Lower leg skin (tissue), 4 donors: ENCODE data around the gene CENPX. TPM values are rescaled to one million over a fixed set of nuclear protein-coding genes. Genes with fewer than 3 reads are reported as not detected.
"Not testable (repeated sequence)": the region's sequence is repeated elsewhere in the genome, so short reads cannot be mapped to it uniquely, and the experiment has no call there.

Experiments used
- DNase-seq, 2 donors: peaks; one replicate each; pipeline ENCODE4 v3.0.0-alpha.2; 2019; ENCODE audit warnings: low spot score in 2 of 2
- H3K4me3 ChIP-seq: fragments of 200-600 bp; sonication (generic); 2 replicates; pipeline ENCODE4 v1.5.1; 2017; ENCODE audit warnings: mild to moderate bottlenecking, low read depth; ENCODE audit not compliant: poor library complexity, severe bottlenecking
- POLR2A ChIP-seq, 2 donors: fragments of 450-650 bp; IDR thresholded peaks; one replicate each; pipeline ENCODE4 v1.6.1; 2016 to 2017; ENCODE audit warnings: antibody characterized with exemption in 2 of 2, mild to moderate bottlenecking in 1 of 2, moderate library complexity in 1 of 2
- WGBS, 2 donors: methylation state at CpG; one replicate each; pipeline ENCODE4 v1.1.5; 2018; 5-methylcytosine and 5-hydroxymethylcytosine counted together
- intact Hi-C: fragments of 100-400 bp; cut with DNase I; formaldehyde crosslinking; loops from one replicate; pipeline ENCODE4 v1.15.0; 2023; ENCODE audit warnings: low total_unique reads
- total RNA-seq, 4 donors: library from RNA; depleted of rRNA; stranded (reverse); fragments of >200 nt; gene quantifications; one replicate each; pipeline ENCODE4 v1.1.0, GENCODE V29; 2016
- TF ChIP-seq, protein P1 (sequence below), 3 donors: fragments of 450-650 bp; IDR thresholded peaks; one replicate each; pipeline ENCODE4 v1.5.1; 2016; ENCODE audit warnings: antibody characterized with exemption in 3 of 3, mild to moderate bottlenecking in 3 of 3, moderate library complexity in 2 of 3

The CENPX gene
- total RNA-seq, 4 donors from 2014 or later: 64.8 to 79.7 (median 71.2) TPM

DNA sequence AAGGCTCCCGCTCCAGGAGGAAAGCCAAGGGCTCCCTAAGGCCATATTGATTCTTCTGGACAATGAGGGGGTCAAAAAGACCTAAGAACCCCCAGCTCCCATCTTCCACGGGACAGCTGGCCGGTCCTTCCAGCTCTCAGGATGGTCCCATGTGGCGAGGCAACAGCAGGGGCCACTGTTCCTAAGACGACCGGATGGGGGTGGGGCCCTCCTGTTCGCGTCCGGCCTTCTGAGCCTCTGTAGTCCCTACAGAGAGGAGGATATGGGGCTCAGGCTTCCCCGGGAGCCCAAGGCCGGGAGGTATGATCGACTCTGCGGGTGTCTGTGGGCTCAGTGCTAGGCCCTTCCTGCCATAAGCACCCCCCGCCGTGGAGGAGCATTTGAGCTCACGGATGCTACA lies 20.8 kb upstream of the CENPX start:
- WGBS, 2 donors: 72 to 89% methylated on average over 4 to 16 of the region's 16 CpGs
- H3K4me3 ChIP-seq: no peak overlapping the region
- intact Hi-C loops: no loop called here
- DNase-seq: no peak
- no peak for TF ChIP-seq POLR2A (IDR thresholded peaks at IDR 0.05)
- TF ChIP-seq, protein P1, sequence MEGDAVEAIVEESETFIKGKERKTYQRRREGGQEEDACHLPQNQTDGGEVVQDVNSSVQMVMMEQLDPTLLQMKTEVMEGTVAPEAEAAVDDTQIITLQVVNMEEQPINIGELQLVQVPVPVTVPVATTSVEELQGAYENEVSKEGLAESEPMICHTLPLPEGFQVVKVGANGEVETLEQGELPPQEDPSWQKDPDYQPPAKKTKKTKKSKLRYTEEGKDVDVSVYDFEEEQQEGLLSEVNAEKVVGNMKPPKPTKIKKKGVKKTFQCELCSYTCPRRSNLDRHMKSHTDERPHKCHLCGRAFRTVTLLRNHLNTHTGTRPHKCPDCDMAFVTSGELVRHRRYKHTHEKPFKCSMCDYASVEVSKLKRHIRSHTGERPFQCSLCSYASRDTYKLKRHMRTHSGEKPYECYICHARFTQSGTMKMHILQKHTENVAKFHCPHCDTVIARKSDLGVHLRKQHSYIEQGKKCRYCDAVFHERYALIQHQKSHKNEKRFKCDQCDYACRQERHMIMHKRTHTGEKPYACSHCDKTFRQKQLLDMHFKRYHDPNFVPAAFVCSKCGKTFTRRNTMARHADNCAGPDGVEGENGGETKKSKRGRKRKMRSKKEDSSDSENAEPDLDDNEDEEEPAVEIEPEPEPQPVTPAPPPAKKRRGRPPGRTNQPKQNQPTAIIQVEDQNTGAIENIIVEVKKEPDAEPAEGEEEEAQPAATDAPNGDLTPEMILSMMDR (IDR thresholded peaks at IDR 0.05): no peak

DNA sequence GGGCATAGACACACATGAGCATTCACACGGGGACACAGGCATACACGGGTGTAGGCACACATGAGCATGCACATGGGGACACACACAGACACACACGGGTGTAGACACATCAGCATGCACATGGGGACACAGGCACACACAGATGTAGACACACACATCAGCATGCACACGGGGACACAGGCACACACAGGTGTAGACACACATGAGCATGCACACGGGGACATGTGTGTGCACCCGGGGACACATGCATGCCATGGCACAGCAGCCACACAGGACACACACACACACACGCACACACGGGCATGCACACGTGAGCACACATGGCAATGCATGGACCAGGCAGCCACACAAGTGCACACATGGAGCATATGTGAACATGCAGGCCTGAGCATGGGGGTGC lies 20.0 kb upstream of the CENPX start:
- H3K4me3 ChIP-seq: no peak overlapping the region
- intact Hi-C loops: no loop called here
- WGBS, 2 donors: 83 to 92% methylated on average over 5 to 9 of the region's 9 CpGs
- TF ChIP-seq POLR2A (IDR thresholded peaks at IDR 0.05): no peak
- TF ChIP-seq, protein P1 (IDR thresholded peaks at IDR 0.05): no peak
- no peak for DNase-seq

DNA sequence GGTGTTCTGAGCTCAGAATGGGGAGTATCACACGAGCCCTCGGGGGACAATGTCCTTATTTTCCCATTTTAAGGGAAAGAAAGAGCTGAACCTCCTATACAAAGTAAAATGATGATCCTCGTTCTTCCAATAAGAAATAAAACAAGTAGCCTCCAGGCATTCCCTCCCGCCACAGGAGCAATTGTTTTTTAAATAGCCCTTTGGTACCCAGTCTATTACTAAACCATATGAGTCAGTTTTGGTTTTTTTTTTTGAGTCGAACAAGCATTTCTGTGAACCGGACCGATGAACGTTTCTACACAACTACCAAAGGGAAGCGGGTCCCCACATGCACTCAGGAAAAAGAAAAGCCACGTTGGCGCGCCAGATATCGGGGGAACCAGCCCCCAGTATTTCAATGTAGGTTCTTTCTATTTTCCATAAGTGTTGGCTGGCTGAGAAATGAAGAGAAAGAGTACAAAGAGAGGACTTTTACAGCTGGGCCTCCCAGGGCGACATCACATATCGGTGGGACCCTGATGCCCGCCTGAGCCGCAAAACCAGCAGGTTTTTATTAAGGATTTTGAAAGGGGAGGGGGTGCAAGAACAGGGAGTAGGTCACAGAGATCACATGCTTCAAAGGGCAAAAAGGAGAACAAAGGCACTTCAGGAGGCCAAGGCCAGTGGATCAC lies 18.6 kb upstream of the CENPX start:
- TF ChIP-seq POLR2A (IDR thresholded peaks at IDR 0.05): no peak
- TF ChIP-seq, protein P1 (IDR thresholded peaks at IDR 0.05): no peak
- H3K4me3 ChIP-seq: no peak overlapping the region
- intact Hi-C loops: no loop called here
- no peak for DNase-seq
- 79 to 83% methylated on average over 17 of the region's 17 CpGs for WGBS, 2 donors

DNA sequence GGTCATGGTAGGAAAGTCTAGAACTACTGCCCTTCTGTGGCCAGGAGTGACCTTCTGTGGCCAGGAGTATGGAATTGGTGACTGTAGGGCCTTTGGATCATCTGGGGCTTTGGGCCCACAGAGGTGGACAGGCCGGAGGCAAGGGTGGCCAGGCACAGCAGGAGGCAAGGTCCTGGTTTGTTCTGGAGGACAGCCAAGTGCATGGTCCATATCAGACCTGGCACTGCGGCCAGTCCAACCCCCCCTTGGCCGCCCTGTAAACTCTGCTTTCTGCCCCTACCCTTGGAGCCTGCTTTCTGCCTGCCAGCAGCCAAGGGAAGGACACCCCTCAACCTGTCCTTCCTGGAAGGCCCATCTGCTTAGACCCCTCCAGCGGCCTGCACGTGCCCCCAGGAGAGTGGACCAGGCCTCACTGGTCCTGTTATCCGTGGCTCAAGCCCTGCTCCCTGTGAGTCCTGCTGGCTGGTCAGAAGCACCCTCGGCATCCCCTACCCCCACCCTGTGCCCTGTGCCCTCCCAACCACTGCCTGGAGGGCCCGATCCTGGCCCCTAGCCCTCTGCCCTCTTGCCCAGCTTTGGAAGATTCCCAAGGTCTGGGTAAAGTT lies 17.1 kb upstream of the CENPX start:
- H3K4me3 ChIP-seq: no peak overlapping the region
- WGBS, 2 donors: 90 to 99% methylated on average over 7 to 8 of the region's 8 CpGs
- TF ChIP-seq, protein P1 (IDR thresholded peaks at IDR 0.05): no peak
- TF ChIP-seq POLR2A (IDR thresholded peaks at IDR 0.05): no peak
- no peak for DNase-seq
- intact Hi-C loops: no loop called here

DNA sequence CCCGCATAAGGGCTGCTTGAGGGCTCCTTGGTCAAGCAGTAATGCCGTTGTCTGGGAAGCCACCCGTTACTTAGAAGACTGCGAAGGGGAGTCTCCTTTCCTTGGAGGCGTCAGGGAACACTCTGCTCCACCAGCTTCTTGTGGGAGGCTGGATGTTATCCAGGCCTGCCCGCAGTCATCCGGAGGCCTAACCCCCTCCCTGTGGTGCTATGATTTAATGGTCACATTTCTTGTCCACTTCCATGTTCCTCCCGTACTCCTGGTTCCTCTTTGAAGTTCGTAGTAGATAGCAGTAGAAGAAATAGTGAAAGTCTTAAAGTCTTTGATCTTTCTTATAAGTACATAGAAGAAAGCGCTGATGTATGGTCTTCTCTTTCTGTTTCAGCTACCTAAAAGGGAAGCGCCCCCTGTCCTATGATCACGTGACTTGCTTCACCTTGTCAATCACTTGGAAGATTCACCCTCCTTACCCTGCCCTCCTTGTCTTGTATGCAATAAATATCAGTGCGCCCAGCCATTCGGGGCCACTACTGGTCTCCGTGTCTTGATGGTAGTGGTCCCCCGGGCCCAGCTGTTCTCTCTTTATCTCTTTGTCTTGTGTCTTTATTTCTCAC lies 16.2 kb upstream of the CENPX start:
- H3K4me3 ChIP-seq, DNase-seq, intact Hi-C loops: not testable (repeated sequence)
- WGBS, 2 donors: 85% methylated on average over 16 of the region's 16 CpGs

DNA sequence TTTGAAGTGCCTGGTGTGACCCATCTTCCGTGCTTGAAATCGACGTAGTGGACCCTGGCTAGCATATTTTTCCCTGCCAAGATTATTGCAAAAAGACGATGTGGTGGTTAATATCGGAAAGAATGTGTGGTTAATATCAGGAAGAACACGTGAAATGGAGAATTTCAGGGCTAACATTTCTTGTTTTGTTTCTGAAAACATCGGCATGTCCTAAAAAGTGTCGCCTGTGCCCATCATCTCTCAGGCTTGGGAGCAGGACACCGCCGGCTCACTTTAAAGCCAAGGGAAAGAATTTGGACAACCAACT lies 15.2 kb upstream of the CENPX start:
- no peak for TF ChIP-seq POLR2A (IDR thresholded peaks at IDR 0.05)
- TF ChIP-seq, protein P1 (IDR thresholded peaks at IDR 0.05): no peak
- H3K4me3 ChIP-seq: no peak overlapping the region
- no peak for DNase-seq
- WGBS, 2 donors: 4% methylated on average over 10 of the region's 10 CpGs
- intact Hi-C loops: no loop called here
